IMR-90 (cell line): ENCODE data around the gene CIROP.

ENCODE experiments used
- CEBPB ChIP-seq: IDR thresholded peaks from 2 replicates; pipeline ENCODE4 v1.6.1; 2012; ENCODE audit warnings: low read depth, low read length, improper control_type of control experiment
- CHD1 ChIP-seq: IDR thresholded peaks from 2 replicates; pipeline ENCODE4 v1.6.1; 2012; ENCODE audit warnings: low read depth, low read length, improper control_type of control experiment
- CTCF ChIP-seq: conservative IDR thresholded peaks from 2 replicates; pipeline ENCODE4 v1.5.1; 2012; ENCODE audit warnings: mild to moderate bottlenecking, low read depth, low read length, improper control_type of control experiment
- ELK1 ChIP-seq: fragments of 150-350 bp; IDR thresholded peaks from 2 replicates; pipeline ENCODE4 v1.6.1; 2016; ENCODE audit warnings: low read depth, mild to moderate bottlenecking, low read length, moderate library complexity, borderline replicate concordance
- FOS ChIP-seq: fragments of 150-350 bp; IDR thresholded peaks from 2 replicates; pipeline ENCODE4 v1.6.1; 2016; ENCODE audit warnings: low read depth, low read length
- MAFK ChIP-seq: IDR thresholded peaks from 2 replicates; pipeline ENCODE4 v1.6.1; 2012; ENCODE audit warnings: low read depth, low read length, improper control_type of control experiment
- MAZ ChIP-seq: IDR thresholded peaks from 2 replicates; pipeline ENCODE4 v1.6.1; 2012; ENCODE audit warnings: low read depth, mild to moderate bottlenecking, low read length, improper control_type of control experiment, moderate library complexity, borderline replicate concordance
- POLR2A ChIP-seq: IDR thresholded peaks from 2 replicates; pipeline ENCODE4 v1.6.1; 2012; ENCODE audit warnings: mild to moderate bottlenecking, low read depth, low read length
- RAD21 ChIP-seq: IDR thresholded peaks from 2 replicates; pipeline ENCODE4 v1.6.1; 2012; ENCODE audit warnings: low read length, improper control_type of control experiment
- RFX5 ChIP-seq: IDR thresholded peaks from 2 replicates; pipeline ENCODE4 v1.8.0; 2012; ENCODE audit warnings: low read depth, mild to moderate bottlenecking, low read length, moderate library complexity
- SMC3 ChIP-seq: fragments of 150-350 bp; IDR thresholded peaks from 2 replicates; pipeline ENCODE4 v1.6.1; 2016; ENCODE audit warnings: low read depth, mild to moderate bottlenecking, antibody characterized with exemption, low read length, moderate library complexity
- USF2 ChIP-seq: fragments of 150-350 bp; IDR thresholded peaks from 2 replicates; pipeline ENCODE4 v1.6.1; 2017; ENCODE audit warnings: mild to moderate bottlenecking, antibody characterized with exemption, low read length, low read depth

GRCh38 chr14:23146351-23146910 lies 41.6 kb upstream of the CIROP start:
- TF ChIP-seq ELK1 (no peak), POLR2A (no peak), CTCF (no peak), CEBPB (no peak), MAFK (no peak), SMC3 (no peak), RFX5 (no peak), USF2 (no peak), CHD1 (no peak), FOS (no peak), RAD21 (no peak), MAZ (no peak)
